SK-N-MC (cell line): ENCODE measurements around the gene RARRES1.

Source experiments
- EZH2 ChIP-seq: fragments of 200-600 bp; sonication (generic); IDR thresholded peaks from one replicate; pipeline ENCODE4 v1.6.1; 2017; ENCODE audit warnings: antibody characterized with exemption
- FOXP2 ChIP-seq: optimal IDR thresholded peaks from 2 replicates; pipeline ENCODE3; 2011; ENCODE audit warnings: mild to moderate bottlenecking, moderate library complexity; ENCODE audit not compliant: insufficient read depth; ENCODE audit errors: extremely low read length, control extremely low read depth
- POLR2AphosphoS5 ChIP-seq: IDR thresholded peaks from 2 replicates; pipeline ENCODE4 v1.6.1; 2012; ENCODE audit warnings: mild to moderate bottlenecking, low read depth, low read length, borderline replicate concordance

DNA sequence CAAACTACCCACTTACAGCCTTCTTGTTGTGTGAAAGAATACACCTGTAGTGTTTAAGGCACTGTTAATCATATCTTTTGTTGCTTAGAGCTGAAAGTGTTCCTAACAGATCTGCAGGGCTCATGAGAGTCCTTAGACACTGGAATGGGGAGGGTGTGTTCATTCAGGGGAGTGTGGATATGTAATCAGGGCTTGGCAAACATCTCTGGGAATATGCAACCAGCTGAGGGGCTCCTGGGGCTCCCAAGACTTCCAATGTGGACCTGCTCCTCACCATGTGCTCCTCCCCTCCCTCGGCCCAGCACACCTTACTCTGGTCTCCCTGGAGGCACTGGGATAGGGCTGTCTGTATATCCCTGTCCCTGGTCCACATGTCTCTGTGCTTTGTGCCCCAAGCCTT is 39.3 kb upstream of the RARRES1 start:
- TF ChIP-seq FOXP2 (no peak), EZH2 (no peak), POLR2AphosphoS5 (no peak)
